Activated CD4-positive, alpha-beta T cell treated with anti-CD3 and anti-CD28 coated beads, Interleukin-2, Interleukin-4, amounts not matched to agents 100 ng/mL and 50 ng/mL, durations not matched to agents 16 hours and 8 hours (primary cell): ENCODE results near the gene REPIN1.

Experiments used
- DNase-seq: peaks from one replicate; pipeline ENCODE4 v3.0.0-alpha.2; 2020; ENCODE audit warnings: low spot score

REPIN1 gene

GRCh38 chr7:150407588-150408392 is 39.2 kb downstream of the REPIN1 start:
- no peak for DNase-seq

DNA sequence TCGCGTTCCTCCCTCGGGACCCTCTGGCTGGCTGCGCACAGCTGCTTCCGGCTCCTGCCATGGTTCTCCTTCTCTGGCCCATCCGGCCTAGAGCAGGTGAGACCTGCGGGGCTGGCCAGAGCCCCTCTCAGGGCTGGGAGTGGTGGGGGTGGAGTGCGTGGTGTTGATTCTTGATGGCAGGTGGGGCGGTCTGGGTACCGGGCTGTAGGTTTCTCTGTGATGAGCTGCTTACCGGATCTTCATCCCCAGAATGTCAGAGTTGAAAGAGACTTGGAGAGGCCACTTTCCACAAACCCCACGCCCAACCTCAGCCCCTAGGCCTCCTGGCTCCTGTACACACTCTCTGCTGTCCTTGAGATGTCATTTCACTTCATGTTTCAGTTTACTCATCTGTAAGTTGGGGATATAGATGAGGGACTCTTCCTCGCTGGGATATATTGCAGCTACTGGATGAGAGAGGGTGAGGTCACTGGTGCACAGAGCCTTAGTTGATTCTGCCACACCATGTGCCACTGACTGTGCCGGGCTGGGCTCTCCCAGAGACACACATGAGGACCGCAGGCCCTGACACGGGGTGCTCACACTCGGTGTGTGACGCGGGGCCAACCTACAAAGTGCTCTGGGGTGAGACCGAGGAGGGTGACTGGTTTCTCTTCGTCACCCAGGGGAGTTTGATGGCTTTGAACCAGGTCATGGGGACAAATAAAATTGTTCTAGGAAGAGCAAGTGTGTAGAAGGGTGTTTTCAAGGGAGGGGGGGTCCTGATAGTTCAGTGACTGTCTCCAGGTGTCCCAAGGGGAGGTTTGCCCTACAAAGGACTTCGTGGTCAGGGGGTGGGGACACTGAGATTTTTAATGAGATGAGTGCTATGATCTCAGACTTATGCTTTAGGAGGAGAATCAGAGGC is 40.0 kb downstream of the REPIN1 start:
- DNase-seq: no peak

- no peak for DNase-seq
Observed at GRCh38 chr7:150409300-150410030, 40.8 kb downstream of the REPIN1 start.

DNA sequence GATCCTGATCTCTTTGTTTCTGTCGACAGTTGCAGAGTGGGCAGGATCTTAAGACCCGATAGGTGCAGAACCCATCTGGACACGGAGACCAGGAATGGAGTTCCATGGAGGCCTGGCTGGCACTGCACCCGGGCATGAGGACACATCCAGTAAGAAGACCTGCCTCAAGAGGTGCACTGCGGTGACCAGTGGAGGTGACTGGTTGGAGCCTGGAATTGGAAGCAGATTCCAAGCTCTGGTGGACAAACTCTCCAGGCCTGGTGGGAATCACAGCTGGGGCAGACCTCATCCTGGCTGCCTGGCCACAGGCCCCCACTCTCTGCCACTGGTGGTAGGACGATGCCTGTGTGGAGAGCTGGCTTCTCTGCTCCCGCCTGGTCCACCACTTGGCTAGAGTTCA is 41.5 kb downstream of the REPIN1 start:
- no peak for DNase-seq

- no peak for DNase-seq
Observed at GRCh38 chr7:150410680-150411346, 42.2 kb downstream of the REPIN1 start.

GRCh38 chr7:150411606-150412005 is 43.0 kb downstream of the REPIN1 start:
- no peak for DNase-seq

DNA sequence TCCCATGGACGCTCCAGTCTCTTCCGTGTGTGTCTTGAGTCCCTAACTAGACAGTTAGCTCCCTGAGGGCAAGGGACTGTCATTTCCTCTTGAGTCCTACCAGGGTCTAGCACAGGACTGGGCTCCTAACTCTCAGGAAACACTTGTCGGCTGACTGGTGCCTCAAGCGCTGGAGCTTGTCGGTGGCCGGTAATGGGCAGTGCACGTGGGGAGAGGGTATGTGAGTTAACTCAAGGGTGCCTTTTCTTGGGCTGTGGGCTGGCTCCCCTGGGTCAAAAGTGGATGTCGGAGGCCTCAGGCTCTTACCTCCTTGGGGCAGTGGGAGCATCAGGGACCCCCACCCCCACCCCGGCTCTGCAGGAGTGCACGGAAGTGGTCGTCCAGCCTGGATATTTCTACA is 43.4 kb downstream of the REPIN1 start:
- no peak for DNase-seq

- no peak for DNase-seq
Observed at GRCh38 chr7:150412518-150413488, 44.2 kb downstream of the REPIN1 start.

DNA sequence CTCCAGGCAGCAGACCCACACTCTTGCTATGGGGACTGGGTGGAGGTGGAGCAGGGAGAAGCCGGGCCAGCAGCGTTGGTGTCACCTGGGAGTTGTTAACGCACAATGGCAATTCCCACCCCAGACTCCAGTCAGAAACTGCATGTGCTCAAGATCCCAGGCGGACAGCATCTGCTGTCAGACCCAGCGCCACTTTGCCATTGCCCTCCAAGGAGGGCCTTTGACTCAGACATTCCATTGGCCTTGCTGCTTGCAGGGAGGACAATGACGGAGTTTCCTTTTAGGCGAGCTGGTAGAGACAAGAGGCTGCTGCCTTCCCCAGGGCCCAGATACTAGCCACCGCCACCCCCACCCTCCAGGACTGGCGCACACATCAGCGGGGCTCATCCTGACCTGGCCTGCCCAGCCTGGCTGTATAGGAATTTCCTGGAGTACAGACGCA is 45.0 kb downstream of the REPIN1 start:
- DNase-seq: no peak

DNA sequence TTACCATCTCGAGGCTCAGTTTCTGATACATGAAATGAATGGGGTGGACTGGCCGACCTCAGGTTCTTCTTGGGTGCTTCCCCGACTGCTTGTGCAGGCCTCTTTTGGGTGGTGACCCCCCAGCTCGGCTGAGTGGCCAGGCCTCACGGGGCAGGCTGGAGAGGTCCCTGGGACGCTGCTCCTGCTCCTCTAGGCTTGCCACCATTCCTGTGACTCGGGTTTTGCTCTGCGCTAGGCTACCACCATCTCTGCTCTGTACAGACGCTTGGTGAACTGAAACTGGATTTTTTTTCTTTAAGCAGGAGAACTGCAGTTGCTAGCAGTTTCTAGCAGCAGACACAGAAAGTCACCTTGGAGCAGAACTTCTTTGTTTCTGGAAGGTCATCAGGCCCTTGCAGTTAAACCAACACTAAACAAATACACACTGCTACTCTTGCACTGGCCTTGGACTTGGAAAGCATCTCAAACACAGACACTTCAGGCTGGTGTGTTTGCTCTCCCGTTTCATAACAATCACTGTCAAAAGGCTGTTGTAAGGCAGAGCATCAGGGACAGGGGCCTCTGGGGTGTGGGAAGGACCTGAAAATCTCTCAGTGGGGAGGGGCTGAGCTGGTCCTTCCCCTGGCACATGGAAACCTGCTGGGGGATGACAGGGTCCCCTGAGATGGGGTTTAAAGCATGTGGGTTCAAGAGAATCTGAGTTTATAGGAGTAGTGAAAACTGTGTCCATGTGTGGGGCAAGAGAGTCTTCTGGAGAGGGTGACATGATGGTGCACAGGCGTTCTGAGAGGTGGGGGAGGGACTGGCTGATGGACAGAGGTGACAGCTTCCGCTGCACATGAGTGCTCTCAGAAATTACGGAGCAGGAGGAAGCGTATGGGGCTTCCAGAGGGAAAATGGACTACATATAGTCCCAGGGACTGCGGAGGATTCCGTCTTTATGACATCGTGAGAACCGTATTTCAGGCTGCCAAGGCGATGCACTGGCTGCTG is 46.8 kb downstream of the REPIN1 start:
- no peak for DNase-seq

GRCh38 chr7:150417239-150417638 is 48.6 kb downstream of the REPIN1 start:
- no peak for DNase-seq

- no peak for DNase-seq
Observed at GRCh38 chr7:150417863-150418262, 49.2 kb downstream of the REPIN1 start.

DNA sequence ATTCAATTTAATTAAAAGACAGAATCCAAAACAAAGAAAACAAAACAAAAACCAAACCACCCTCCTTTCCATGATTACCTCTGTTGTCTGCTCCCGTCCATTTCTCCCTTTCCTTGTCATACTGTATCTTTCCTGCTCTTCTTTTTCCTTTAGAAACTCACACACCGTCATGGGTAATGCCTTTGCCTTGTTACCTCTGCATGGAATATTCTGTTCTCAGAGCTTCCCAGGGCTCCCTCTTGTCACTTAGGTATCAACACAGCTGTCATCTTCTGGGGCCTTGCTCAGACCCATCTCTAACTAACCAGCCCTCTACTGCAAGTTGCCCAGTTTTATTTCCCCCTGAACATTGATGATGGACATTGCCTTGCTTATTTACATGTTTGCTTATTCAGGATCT is 51.6 kb downstream of the REPIN1 start:
- no peak for DNase-seq

GRCh38 chr7:150420987-150421674 is 52.5 kb downstream of the REPIN1 start:
- peak; percentile 87 for DNase-seq

DNA sequence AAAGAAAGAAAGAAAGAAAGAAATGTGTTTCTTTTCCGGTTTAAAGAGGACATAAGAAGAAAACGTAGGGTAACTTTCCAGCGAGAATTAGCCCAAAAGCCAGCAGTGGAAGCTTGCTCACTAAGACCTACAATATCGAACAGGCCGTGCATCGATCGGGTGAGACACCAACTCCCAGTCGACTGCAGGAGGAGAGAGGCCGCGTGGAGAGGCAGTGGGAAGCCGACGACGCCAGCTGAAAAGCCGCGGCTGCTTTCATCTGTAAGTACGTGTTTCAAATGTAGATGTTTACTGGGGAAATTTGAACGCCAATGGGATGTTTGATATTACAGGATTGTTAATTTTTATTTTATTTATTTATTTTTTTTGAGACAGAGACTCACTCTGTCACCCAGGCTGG is 53.2 kb downstream of the REPIN1 start:
- DNase-seq: no peak
